SU-DHL-6 (cell line): Measurements from ENCODE around the gene SRRM2.

Experiments used
- CTCF ChIP-seq: fragments of 200-600 bp; sonication (generic); IDR thresholded peaks from one replicate; pipeline ENCODE4 v1.5.1; 2017; ENCODE audit warnings: antibody characterized with exemption, mild to moderate bottlenecking, low read length, moderate library complexity; ENCODE audit not compliant: insufficient read depth, poor library complexity, severe bottlenecking
- EZH2phosphoT487 ChIP-seq: fragments of 200-600 bp; sonication (generic), shearing (Covaris generic); conservative IDR thresholded peaks from 2 replicates; pipeline ENCODE4 v1.6.1; 2018; ENCODE audit warnings: mild to moderate bottlenecking, antibody characterized with exemption, low read length, moderate library complexity, mixed read lengths

DNA sequence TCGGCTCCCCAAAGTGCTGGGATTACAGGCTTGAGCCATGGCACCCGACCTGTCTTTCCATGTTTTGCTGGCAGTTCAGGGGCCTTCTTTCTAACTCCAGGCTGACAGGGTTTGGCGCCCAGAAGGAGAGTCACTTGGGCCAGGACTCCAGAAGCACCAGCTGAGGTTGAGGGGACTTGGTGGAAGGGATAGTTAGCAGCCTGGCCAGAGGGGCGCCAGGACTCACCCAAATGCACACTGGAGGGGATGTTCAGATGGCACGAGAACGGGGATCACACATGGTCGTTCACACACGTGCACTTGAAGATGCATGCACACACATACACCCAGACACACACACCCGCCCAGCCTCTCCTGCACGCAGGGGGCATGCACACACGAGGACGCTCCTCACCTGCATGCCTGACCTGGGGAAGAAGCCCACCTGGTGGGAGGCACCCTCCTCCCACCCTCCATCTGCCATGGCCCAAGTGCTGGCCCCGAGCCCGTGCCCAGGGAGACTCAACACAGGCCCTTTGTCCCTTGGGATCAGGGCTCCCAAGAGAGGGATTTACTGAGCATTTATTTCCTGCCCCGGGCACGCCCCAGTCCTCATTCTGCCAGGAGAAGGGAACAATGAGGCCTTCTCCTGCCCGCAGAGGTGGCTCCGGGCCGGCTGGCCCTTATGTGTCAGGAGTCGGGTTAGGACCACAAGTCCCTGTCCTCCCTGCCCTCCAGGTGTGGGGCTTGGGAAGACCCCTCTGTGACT lies 62.3 kb downstream of the SRRM2 start:
- TF ChIP-seq CTCF (no peak), EZH2phosphoT487 (no peak)
